CD4-positive, alpha-beta T cell (primary cell): ENCODE measurements around the gene PLCB1. TPM values are rescaled to one million over a fixed set of nuclear protein-coding genes. Genes with fewer than 3 reads are reported as not detected.

ENCODE experiments used
- ATAC-seq: fragments of 200-7000 bp; cut with Tn5 transposase; one replicate; pipeline ENCODE4 v1.10.0; 2022; ENCODE audit warnings: mild to moderate bottlenecking; ENCODE audit not compliant: poor library complexity
- CTCF ChIA-PET: fragments of 350-600 bp; sonication (Branson Sonifier 250); formaldehyde crosslinking; loops from one replicate; lab custom pipeline; 2021; ENCODE audit warnings: antibody characterized with exemption, inconsistent platforms; lab: Charles Lee
- POLR2A ChIA-PET: fragments of 350-600 bp; sonication (Branson Sonifier 250); formaldehyde crosslinking; loops from one replicate; lab custom pipeline; 2021; ENCODE audit warnings: antibody characterized with exemption, inconsistent platforms; lab: Charles Lee
- DNase-seq, 14 experiments: peaks; one replicate each; pipeline ENCODE4 v3.0.0-alpha.2; 2013 to 2020; ENCODE audit warnings: mixed read lengths in 2 of 14
- H3K27ac ChIP-seq, 2 donors: one replicate each; pipeline versions ENCODE4 v1.5.1 to v1.7.0; 2013; ENCODE audit warnings: low read length in 2 of 2, low read depth in 1 of 2, mild to moderate bottlenecking in 1 of 2
- H3K27me3 ChIP-seq, 2 experiments: 1 replicate in 1 of 2; 2 replicates in 1 of 2; pipeline versions ENCODE4 v1.6.1 to v1.7.0; 2013; ENCODE audit warnings: low read length in 2 of 2, control low read depth in 1 of 2, mild to moderate bottlenecking in 1 of 2, moderate library complexity in 1 of 2; ENCODE audit not compliant: insufficient read depth in 2 of 2, control insufficient read depth in 1 of 2
- H3K36me3 ChIP-seq: one replicate; pipeline ENCODE4 v1.6.1; 2013; ENCODE audit warnings: low read length, control low read depth; ENCODE audit not compliant: insufficient read depth
- H3K4me1 ChIP-seq: one replicate; pipeline ENCODE4 v1.6.1; 2013; ENCODE audit warnings: low read length, control low read depth; ENCODE audit not compliant: insufficient read depth
- H3K4me3 ChIP-seq: one replicate; pipeline ENCODE4 v1.5.1; 2013; ENCODE audit warnings: mild to moderate bottlenecking, low read length, moderate library complexity
- H3K9me3 ChIP-seq, 2 experiments: 1 replicate in 1 of 2; 2 replicates in 1 of 2; pipeline versions ENCODE4 v1.6.1 to v1.7.0; 2013; ENCODE audit warnings: low read length in 2 of 2, mild to moderate bottlenecking in 2 of 2, control low read depth in 1 of 2, moderate library complexity in 1 of 2; ENCODE audit not compliant: control insufficient read depth in 1 of 2, insufficient read depth in 1 of 2
- H3K27ac Mint-ChIP-seq: one replicate; pipeline ENCODE4 v1.8.0; 2020; ENCODE audit warnings: mixed read lengths
- H3K27me3 Mint-ChIP-seq: one replicate; pipeline ENCODE4 v1.8.0; 2021; ENCODE audit warnings: mixed read lengths
- H3K36me3 Mint-ChIP-seq: one replicate; pipeline ENCODE4 v1.8.0; 2021; ENCODE audit warnings: low read depth, mixed read lengths
- H3K4me1 Mint-ChIP-seq: one replicate; pipeline ENCODE4 v1.8.0; 2021; ENCODE audit warnings: low read depth, mixed read lengths
- H3K4me3 Mint-ChIP-seq: one replicate; pipeline ENCODE4 v1.8.0; 2020; ENCODE audit warnings: mild to moderate bottlenecking, mixed read lengths
- H3K9me3 Mint-ChIP-seq: one replicate; pipeline ENCODE4 v1.8.0; 2020; ENCODE audit warnings: mixed read lengths
- intact Hi-C, 2 experiments: fragments of 100-400 bp; cut with DNase I in 1 of 2; cut with micrococcal nuclease in 1 of 2; formaldehyde crosslinking; loops; one replicate each; pipeline versions ENCODE4 v1.15.1 to v1.9.0; 2023 to 2025; cut with DNase I, micrococcal nuclease
- total RNA-seq, 174 experiments: library from RNA in 2 of 174; stranded (reverse) in 2 of 174; gene quantifications; one replicate each; pipeline ENCODE4 v1.2.3 and lab custom pipeline; 2021 to 2026
- TF ChIP-seq, protein P1 (sequence below): fragments of 200-600 bp; IDR thresholded peaks from one replicate; pipeline ENCODE4 v1.8.0; 2022; ENCODE audit warnings: antibody characterized with exemption, mild to moderate bottlenecking

Gene PLCB1
- total RNA-seq, 2 experiments from 2014 or later: 3.8 to 5.6 TPM

DNA sequence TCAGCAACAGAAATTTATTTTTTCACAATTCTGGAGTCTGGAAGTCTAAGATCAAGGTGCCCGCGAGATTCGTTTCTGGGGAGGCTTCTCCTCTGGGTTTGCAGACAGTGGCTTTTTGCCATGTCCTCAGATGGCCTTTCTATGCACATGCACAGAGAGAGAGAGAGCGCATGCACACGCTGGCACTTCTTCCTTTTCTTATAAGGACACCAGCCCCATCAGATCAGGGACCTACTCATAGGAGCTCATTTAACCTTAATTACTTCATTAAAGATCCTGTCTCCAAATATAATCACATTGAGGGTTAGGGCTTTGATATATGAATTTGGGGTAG is 676.1 kb downstream of the PLCB1 start:
- no peaks in the 10 kb centered on the region for H3K9me3 ChIP-seq
- Mint-ChIP-seq H3K36me3 (no peaks in the 10 kb centered on the region), H3K27me3 (no peaks in the 10 kb centered on the region), H3K4me1 (no peaks in the 10 kb centered on the region), H3K9me3 (no peaks in the 10 kb centered on the region), H3K27ac (no peak overlapping the region), H3K4me3 (no peak overlapping the region)
- POLR2A ChIA-PET: no interaction called here
- TF ChIP-seq, protein P1, sequence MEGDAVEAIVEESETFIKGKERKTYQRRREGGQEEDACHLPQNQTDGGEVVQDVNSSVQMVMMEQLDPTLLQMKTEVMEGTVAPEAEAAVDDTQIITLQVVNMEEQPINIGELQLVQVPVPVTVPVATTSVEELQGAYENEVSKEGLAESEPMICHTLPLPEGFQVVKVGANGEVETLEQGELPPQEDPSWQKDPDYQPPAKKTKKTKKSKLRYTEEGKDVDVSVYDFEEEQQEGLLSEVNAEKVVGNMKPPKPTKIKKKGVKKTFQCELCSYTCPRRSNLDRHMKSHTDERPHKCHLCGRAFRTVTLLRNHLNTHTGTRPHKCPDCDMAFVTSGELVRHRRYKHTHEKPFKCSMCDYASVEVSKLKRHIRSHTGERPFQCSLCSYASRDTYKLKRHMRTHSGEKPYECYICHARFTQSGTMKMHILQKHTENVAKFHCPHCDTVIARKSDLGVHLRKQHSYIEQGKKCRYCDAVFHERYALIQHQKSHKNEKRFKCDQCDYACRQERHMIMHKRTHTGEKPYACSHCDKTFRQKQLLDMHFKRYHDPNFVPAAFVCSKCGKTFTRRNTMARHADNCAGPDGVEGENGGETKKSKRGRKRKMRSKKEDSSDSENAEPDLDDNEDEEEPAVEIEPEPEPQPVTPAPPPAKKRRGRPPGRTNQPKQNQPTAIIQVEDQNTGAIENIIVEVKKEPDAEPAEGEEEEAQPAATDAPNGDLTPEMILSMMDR: no peak
- H3K4me1 ChIP-seq: no peaks in the 10 kb centered on the region
- ATAC-seq (no peak), DNase-seq (no peak)
- no peaks in the 10 kb centered on the region for H3K27me3 ChIP-seq
- intact Hi-C loops: no loop called here
- H3K4me3 ChIP-seq: no peak overlapping the region
- H3K36me3 ChIP-seq: no peaks in the 10 kb centered on the region
- no peak overlapping the region for H3K27ac ChIP-seq
- CTCF ChIA-PET: no interaction called here

DNA sequence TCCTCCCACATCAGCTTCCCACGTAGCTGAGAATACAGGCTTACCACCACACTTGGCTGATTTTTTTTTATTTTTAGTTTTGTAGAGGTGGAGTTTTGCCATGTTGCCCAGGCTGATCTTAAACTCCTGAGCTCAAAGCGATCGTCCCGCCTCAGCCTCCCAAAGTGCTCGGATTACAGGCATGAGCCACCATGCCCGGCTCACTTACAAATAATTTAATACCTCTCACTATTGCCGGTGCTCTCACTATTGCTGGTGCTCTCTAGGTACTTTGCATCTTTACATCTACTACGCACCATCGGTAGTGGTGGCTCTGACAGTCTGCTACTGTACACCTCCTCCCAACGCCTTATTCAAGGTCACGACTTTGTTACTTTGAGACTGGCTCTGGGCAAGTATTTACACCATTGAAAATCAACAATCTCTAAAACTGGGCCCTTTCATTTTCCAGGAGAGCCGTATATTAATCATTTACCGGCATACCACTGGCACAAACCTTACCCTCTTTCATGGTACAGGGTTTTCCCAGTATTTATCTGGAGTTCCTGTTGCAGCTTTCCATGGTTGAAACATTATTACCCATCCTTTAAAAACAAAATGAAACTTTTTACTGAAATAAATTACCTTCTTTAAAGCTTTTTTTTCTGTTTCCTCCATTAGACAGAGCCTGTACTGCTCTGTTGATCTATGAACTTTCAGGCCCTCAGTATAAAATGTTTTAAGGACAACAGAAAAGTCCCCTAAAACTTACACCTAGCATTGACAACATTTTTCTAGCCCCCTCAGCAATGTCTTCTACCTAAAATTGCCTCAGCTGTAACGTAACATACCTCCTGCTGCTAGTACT is 677.3 kb downstream of the PLCB1 start:
- H3K4me3 Mint-ChIP-seq: no peak overlapping the region
- no peaks in the 10 kb centered on the region for H3K36me3 Mint-ChIP-seq
- ATAC-seq: no peak
- H3K4me3 ChIP-seq: no peak overlapping the region
- ChIA-PET CTCF (interaction anchor here (0.9 kb wide), 1 partner anchor 44 kb away, joined by 3 read pairs; no protein-coding TSS in a partner anchor), POLR2A (no interaction called here)
- TF ChIP-seq, protein P1: no peak
- no peak overlapping the region for H3K27ac ChIP-seq
- DNase-seq: no peak
- no peaks in the 10 kb centered on the region for H3K27me3 ChIP-seq
- no peak overlapping the region for H3K27ac Mint-ChIP-seq
- H3K4me1 Mint-ChIP-seq: no peaks in the 10 kb centered on the region
- no peaks in the 10 kb centered on the region for H3K4me1 ChIP-seq
- no peaks in the 10 kb centered on the region for H3K9me3 ChIP-seq
- H3K9me3 Mint-ChIP-seq: no peaks in the 10 kb centered on the region
- intact Hi-C loops: no loop called here
- H3K36me3 ChIP-seq: no peaks in the 10 kb centered on the region
- H3K27me3 Mint-ChIP-seq: no peaks in the 10 kb centered on the region

DNA sequence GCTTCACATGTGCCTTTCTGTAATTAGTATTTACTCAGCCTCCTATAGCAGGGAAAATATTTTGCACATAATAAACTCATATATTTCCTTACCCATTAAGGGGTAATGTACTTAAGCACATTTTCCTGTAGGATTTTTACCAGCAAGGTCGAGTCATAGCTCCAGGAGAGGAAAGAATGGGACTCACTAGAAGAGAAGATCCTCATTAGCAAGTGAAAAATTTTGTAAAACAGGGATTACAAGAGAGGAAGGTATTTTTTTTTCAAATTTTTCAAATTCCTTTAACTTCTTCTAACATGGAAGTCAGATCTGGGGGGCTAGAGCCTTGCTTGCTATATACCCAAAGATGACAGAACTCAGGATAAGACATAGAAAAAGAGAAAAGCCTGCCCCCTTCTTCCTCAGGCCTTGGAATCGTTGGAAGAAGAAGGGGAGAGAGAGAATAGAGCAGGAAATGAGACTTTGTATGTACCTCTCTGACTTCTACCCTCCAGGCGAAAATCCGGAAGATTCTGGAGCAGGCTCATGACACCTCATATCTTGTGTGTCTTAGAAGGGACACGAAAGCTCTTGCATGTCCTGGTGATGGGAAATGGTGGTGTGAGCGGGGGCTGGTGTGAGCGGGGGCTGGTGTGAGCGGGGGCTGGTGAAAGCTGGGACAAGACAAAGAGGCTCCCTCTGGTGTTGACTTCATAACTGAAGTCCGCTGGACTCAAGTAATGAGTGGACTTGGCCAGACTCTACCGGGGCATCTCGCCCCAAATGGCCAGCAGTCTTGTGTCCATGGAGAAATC is 679.9 kb downstream of the PLCB1 start:
- Mint-ChIP-seq H3K9me3 (no peaks in the 10 kb centered on the region), H3K27ac (no peak overlapping the region), H3K4me1 (no peaks in the 10 kb centered on the region), H3K27me3 (no peaks in the 10 kb centered on the region), H3K4me3 (no peak overlapping the region), H3K36me3 (no peaks in the 10 kb centered on the region)
- Histone ChIP-seq H3K27me3 (no peaks in the 10 kb centered on the region), H3K4me1 (no peaks in the 10 kb centered on the region), H3K4me3 (no peak overlapping the region), H3K9me3 (no peaks in the 10 kb centered on the region), H3K36me3 (no peaks in the 10 kb centered on the region), H3K27ac (no peak overlapping the region)
- TF ChIP-seq, protein P1: no peak
- DNase-seq (no peak), ATAC-seq (no peak)
- ChIA-PET POLR2A (no interaction called here), CTCF (interaction anchor here (1.2 kb wide), 1 partner anchor 70 kb away, joined by 3 read pairs; no protein-coding TSS in a partner anchor)
- intact Hi-C loops: no loop called here
